Trophoblast cell (in vitro differentiated cells and primary cell): Measurements from ENCODE around the gene RAB4B.

ENCODE experiments used
- DNase-seq, 2 donors: peaks; one replicate each; pipeline ENCODE4 v3.0.0-alpha.2; 2016
- H2AFZ ChIP-seq: 2 replicates; pipeline ENCODE4 v1.6.1; 2013; ENCODE audit warnings: low read length, moderate library complexity, mild to moderate bottlenecking; ENCODE audit not compliant: insufficient read depth, poor library complexity
- H2AK5ac ChIP-seq: 2 replicates; pipeline ENCODE4 v1.6.1; 2013; ENCODE audit warnings: mild to moderate bottlenecking, low read length
- H2BK120ac ChIP-seq: 2 replicates; pipeline ENCODE4 v1.6.1; 2013; ENCODE audit warnings: low read length, mild to moderate bottlenecking, moderate library complexity; ENCODE audit not compliant: insufficient read depth, poor library complexity
- H2BK12ac ChIP-seq: 2 replicates; pipeline ENCODE4 v1.6.1; 2013; ENCODE audit warnings: mild to moderate bottlenecking, low read length, moderate library complexity
- H2BK5ac ChIP-seq: 2 replicates; pipeline ENCODE4 v1.6.1; 2013; ENCODE audit warnings: low read length, low read depth, moderate library complexity, mild to moderate bottlenecking; ENCODE audit not compliant: poor library complexity
- H3K14ac ChIP-seq: 2 replicates; pipeline ENCODE4 v1.6.1; 2013; ENCODE audit warnings: mild to moderate bottlenecking, low read length
- H3K18ac ChIP-seq: 2 replicates; pipeline ENCODE4 v1.6.1; 2013; ENCODE audit warnings: mild to moderate bottlenecking, low read length
- H3K23ac ChIP-seq: 2 replicates; pipeline ENCODE4 v1.6.1; 2013; ENCODE audit warnings: low read length
- H3K27ac ChIP-seq: 2 replicates; pipeline ENCODE4 v1.5.1; 2013; ENCODE audit warnings: low read depth, mild to moderate bottlenecking, inconsistent platforms, low read length, moderate library complexity
- H3K27me3 ChIP-seq: 2 replicates; pipeline ENCODE4 v1.6.1; 2013; ENCODE audit warnings: inconsistent platforms, mild to moderate bottlenecking, low read length, moderate library complexity; ENCODE audit not compliant: insufficient read depth
- H3K36me3 ChIP-seq, 2 experiments: 1 replicate in 1 of 2; 2 replicates in 1 of 2; pipeline ENCODE4 v1.6.1; 2013; ENCODE audit warnings: low read length in 2 of 2, mild to moderate bottlenecking in 2 of 2, moderate library complexity in 1 of 2; ENCODE audit not compliant: insufficient read depth in 2 of 2, control insufficient read depth in 1 of 2
- H3K4ac ChIP-seq: 2 replicates; pipeline ENCODE4 v1.6.1; 2013; ENCODE audit warnings: low read depth, mild to moderate bottlenecking, low read length, moderate library complexity
- H3K4me1 ChIP-seq, 2 experiments: 1 replicate in 1 of 2; 2 replicates in 1 of 2; pipeline ENCODE4 v1.6.1; 2013; ENCODE audit warnings: low read length in 2 of 2, mild to moderate bottlenecking in 2 of 2, moderate library complexity in 1 of 2; ENCODE audit not compliant: insufficient read depth in 2 of 2, control insufficient read depth in 1 of 2
- H3K4me2 ChIP-seq: 2 replicates; pipeline ENCODE4 v1.6.1; 2013; ENCODE audit warnings: inconsistent platforms, mild to moderate bottlenecking, low read length, moderate library complexity
- H3K4me3 ChIP-seq: 2 replicates; pipeline ENCODE4 v1.5.1; 2013; ENCODE audit warnings: mild to moderate bottlenecking, low read depth, low read length, inconsistent platforms
- H3K79me1 ChIP-seq: one replicate; pipeline ENCODE4 v1.6.1; 2013; ENCODE audit warnings: low read length
- H3K79me2 ChIP-seq: 2 replicates; pipeline ENCODE4 v1.6.1; 2013; ENCODE audit warnings: low read length, mild to moderate bottlenecking; ENCODE audit not compliant: control insufficient read depth, insufficient read depth, poor library complexity
- H3K9ac ChIP-seq: 2 replicates; pipeline ENCODE4 v1.6.1; 2013; ENCODE audit warnings: mild to moderate bottlenecking, low read length
- H3K9me3 ChIP-seq: 2 replicates; pipeline ENCODE4 v1.6.1; 2013; ENCODE audit warnings: low read depth, mild to moderate bottlenecking, control low read depth, inconsistent platforms, low read length; ENCODE audit not compliant: insufficient read depth
- H4K12ac ChIP-seq: 2 replicates; pipeline ENCODE4 v1.6.1; 2013; ENCODE audit warnings: low read depth, mild to moderate bottlenecking, low read length, moderate library complexity
- H4K8ac ChIP-seq: 2 replicates; pipeline ENCODE4 v1.6.1; 2013; ENCODE audit warnings: low read depth, mild to moderate bottlenecking, low read length, moderate library complexity
- H4K91ac ChIP-seq: one replicate; pipeline ENCODE4 v1.6.1; 2013; ENCODE audit warnings: low read depth, mild to moderate bottlenecking, low read length, moderate library complexity
- WGBS: extraction: QIAGEN DNeasy Blood & Tissue Kit; methylation state at CpG from one replicate; pipeline ENCODE4 v1.1.7; 2013; ENCODE audit warnings: missing lambda C conversion rate; ENCODE audit not compliant: insufficient read length, insufficient coverage; ENCODE audit errors: extremely low coverage; 5-methylcytosine and 5-hydroxymethylcytosine counted together

Gene RAB4B

DNA sequence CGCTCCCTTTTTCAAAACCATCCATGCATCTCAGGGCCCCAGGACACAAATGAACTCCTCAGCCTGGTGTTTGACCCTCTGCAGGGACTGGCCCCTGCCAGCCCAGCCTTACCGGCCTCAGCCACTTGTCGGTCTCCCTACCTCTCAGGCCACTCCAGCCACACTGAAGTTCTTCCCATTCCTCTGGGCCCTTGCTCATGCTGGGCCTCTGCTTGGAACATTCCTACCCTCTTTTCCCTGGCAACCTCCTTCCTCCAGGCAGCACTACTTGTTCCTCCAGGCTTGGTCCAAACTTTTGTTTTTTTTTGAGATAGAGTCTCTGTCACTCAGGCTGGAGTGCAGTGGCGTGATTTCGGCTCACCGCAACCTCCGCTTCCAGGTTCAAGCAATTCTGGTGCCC lies 13.3 kb downstream of the RAB4B start:
- DNase-seq = peak; percentile 79 to 88
- Histone ChIP-seq H3K18ac (no peak overlapping the region), H3K79me1 (no peaks in the 10 kb centered on the region), H3K9me3 (no peaks in the 10 kb centered on the region), H2BK12ac (no peak overlapping the region), H4K91ac (no peak overlapping the region), H4K8ac (no peak overlapping the region), H3K9ac (no peak overlapping the region), H2AFZ (no peak overlapping the region), H3K14ac (no peak overlapping the region), H2AK5ac (no peak overlapping the region), H3K4me1 (no peaks in the 10 kb centered on the region), H3K4ac (no peak overlapping the region), H3K27me3 (no peaks in the 10 kb centered on the region), H3K79me2 (no peaks in the 10 kb centered on the region), H3K4me2 (no peak overlapping the region), H2BK120ac (no peak overlapping the region), H3K23ac (no peak overlapping the region), H3K27ac (no peak overlapping the region), H4K12ac (no peak overlapping the region), H2BK5ac (no peak overlapping the region), H3K36me3 (peaks cover 4 to 5% of the 10 kb centered on the region in 2 experiments), H3K4me3 (no peak overlapping the region)
- no CpG with 5 or more reads among the region's 7 CpGs for WGBS

DNA sequence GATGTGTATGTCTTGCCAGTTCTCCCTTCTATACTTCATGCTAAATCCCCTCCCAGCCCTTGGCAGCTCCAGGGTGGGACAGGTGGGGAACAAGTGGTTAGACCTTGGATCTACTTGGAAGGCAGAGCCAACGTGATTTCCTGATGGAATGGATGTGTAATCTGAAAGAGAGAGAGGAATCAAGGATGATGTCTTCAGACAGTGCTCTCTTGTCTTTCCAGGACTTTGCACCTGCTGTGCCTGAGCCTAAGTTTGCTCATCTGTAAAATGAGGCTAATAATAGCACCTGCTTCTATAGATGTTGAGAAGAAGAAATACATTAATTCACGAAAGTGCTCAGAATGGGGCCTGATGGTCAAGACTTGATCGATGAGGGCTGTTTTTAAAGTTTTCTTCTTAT lies 13.9 kb downstream of the RAB4B start:
- H2AFZ ChIP-seq = no peak overlapping the region
- no peak overlapping the region for H3K4ac ChIP-seq
- no CpG with 5 or more reads among the region's 3 CpGs for WGBS

DNA sequence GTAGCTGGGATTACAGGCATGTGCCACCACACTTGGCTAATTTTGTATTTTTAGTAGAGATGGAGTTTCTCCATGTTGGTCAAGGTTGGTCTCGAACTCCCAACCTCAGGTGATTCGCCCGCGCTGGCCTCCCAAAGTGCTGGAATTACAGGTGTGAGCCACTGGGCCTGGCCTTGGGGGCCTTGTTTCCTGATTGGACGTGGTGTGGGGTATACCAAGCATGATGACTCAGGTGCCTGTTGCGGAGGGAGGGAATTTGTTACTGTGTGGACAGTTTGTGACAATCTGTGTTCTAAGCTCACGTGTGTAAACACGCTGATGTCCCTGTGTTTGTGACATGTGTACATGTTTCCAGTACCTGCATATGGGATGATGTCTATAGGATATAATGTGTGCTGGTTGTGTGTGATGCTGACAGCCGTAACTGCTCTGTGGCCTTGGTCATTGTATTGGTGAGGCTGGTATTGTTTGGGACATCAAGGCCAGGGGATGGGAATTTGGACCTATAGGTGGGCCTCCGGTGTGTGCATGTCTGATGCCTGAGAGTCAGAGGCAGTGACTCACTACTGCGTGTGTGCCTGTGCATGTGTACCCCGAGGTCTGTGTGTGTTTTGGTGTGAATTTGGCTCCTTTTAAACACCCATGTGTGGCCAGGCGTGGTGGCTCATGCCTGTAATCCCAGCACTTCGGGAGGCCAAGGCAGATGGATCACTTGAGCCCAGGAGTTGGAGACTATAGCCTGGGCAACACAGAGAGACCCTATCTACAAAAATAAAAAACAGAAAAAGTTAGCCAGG lies 19.3 kb downstream of the RAB4B start:
- peak overlapping the region; percentile 18 for H2AK5ac ChIP-seq
- H4K8ac ChIP-seq = no peak overlapping the region
- no peak overlapping the region for H4K12ac ChIP-seq
- H2BK12ac ChIP-seq = no peak overlapping the region
- H2BK120ac ChIP-seq = peak overlapping the region; percentile 4
- no peak overlapping the region for H3K27ac ChIP-seq
- H4K91ac ChIP-seq = no peak overlapping the region
- WGBS = no CpG with 5 or more reads among the region's 14 CpGs
- no peaks in the 10 kb centered on the region for H3K9me3 ChIP-seq
- no peak overlapping the region for H3K18ac ChIP-seq
- peaks cover 18 to 19% of the 10 kb centered on the region in 2 experiments for H3K36me3 ChIP-seq
- DNase-seq = peak in 1 of 2 donors; percentile 43
- no peak overlapping the region for H3K9ac ChIP-seq
- H3K79me2 ChIP-seq = peaks cover 27% of the 10 kb centered on the region
- no peaks in the 10 kb centered on the region for H3K27me3 ChIP-seq
- H3K4me1 ChIP-seq = peaks cover 18 to 26% of the 10 kb centered on the region in 2 experiments
- H2AFZ ChIP-seq = no peak overlapping the region
- H3K79me1 ChIP-seq = peaks cover 10% of the 10 kb centered on the region
- no peak overlapping the region for H3K4ac ChIP-seq
- no peak overlapping the region for H3K4me3 ChIP-seq
- no peak overlapping the region for H2BK5ac ChIP-seq
- H3K14ac ChIP-seq = no peak overlapping the region
- H3K23ac ChIP-seq = no peak overlapping the region
- H3K4me2 ChIP-seq = no peak overlapping the region

More for the DNA sequence above, 13.9 kb downstream of the RAB4B start:
- DNase-seq = no peak
- H4K8ac ChIP-seq = no peak overlapping the region
- no peak overlapping the region for H4K12ac ChIP-seq
- no peak overlapping the region for H3K4me2 ChIP-seq
- no peak overlapping the region for H3K18ac ChIP-seq
- H3K9ac ChIP-seq = no peak overlapping the region
- no peaks in the 10 kb centered on the region for H3K9me3 ChIP-seq
- no peak overlapping the region for H3K14ac ChIP-seq
- no peak overlapping the region for H3K23ac ChIP-seq
- H4K91ac ChIP-seq = no peak overlapping the region
- no peaks in the 10 kb centered on the region for H3K4me1 ChIP-seq
- H2AK5ac ChIP-seq = no peak overlapping the region
- no peaks in the 10 kb centered on the region for H3K27me3 ChIP-seq
- H2BK12ac ChIP-seq = no peak overlapping the region
- H3K4me3 ChIP-seq = no peak overlapping the region
- peaks cover 2% of the 10 kb centered on the region for H3K79me1 ChIP-seq
- no peaks in the 10 kb centered on the region for H3K36me3 ChIP-seq
- H3K27ac ChIP-seq = no peak overlapping the region
- H2BK5ac ChIP-seq = no peak overlapping the region
- no peaks in the 10 kb centered on the region for H3K79me2 ChIP-seq
- no peak overlapping the region for H2BK120ac ChIP-seq

DNA sequence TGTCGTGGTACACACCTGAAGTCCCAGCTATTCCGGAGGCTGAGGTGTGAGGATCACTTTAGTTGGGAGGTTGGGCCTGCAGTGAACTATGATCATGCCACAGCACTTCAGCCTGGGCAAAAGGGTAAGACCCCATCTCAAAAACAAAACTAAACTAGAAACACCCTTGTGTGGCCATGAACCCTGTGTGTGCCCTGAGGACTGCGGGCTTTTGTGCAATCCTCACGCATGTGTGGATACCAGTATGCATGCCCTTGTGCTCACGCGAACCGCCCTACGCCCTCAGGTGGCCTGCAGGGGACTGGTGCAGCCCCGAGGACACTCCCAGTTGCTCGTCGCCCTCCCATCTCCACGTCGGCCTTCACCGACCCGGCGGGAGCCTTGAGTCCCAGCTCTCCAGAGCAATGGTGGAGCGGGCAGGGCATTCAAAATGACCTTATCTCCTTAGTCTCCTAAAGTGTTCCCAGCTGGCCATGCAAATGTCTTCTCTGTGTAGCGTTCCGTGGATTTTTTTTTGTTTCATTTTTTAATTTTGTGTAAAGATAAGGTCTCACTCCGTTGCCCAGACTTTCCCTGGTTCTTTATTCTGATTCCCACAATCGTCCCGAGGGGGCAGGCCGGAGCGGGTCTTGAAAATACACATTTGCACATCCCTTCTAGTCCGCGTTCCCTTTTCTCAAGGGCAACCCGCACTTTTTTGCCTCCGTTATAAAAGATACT lies 20.1 kb downstream of the RAB4B start:
- Histone ChIP-seq H3K4ac (no peak overlapping the region), H4K91ac (no peak overlapping the region), H3K79me1 (peaks cover 10% of the 10 kb centered on the region), H3K27me3 (no peaks in the 10 kb centered on the region), H3K36me3 (peaks cover 25 to 27% of the 10 kb centered on the region in 2 experiments), H3K4me1 (peaks cover 24 to 34% of the 10 kb centered on the region in 2 experiments), H2BK12ac (no peak overlapping the region), H3K18ac (no peak overlapping the region), H2BK120ac (no peak overlapping the region), H3K4me3 (peak overlapping the region; percentile 64), H2AK5ac (no peak overlapping the region), H3K79me2 (peaks cover 32% of the 10 kb centered on the region), H3K9me3 (peaks cover 2% of the 10 kb centered on the region), H3K4me2 (peak overlapping the region; percentile 81), H3K9ac (no peak overlapping the region), H3K14ac (no peak overlapping the region), H2BK5ac (no peak overlapping the region), H3K23ac (no peak overlapping the region), H3K27ac (peak overlapping the region; percentile 63), H4K8ac (peak overlapping the region; percentile 25), H4K12ac (no peak overlapping the region), H2AFZ (no peak overlapping the region)
- WGBS = no CpG with 5 or more reads among the region's 28 CpGs
- DNase-seq = peak; percentile 97 to 98
